Activated CD8-positive, alpha-beta memory T cell treated with anti-CD3 and anti-CD28 coated beads for 48 hours (primary cell): ENCODE measurements around the gene EIF2S3B.

Source experiments
- DNase-seq, 3 experiments: peaks; one replicate each; pipeline ENCODE4 v3.0.0-alpha.2; 2020; ENCODE audit warnings: low read depth in 2 of 3, low spot score in 2 of 3

Gene EIF2S3B

DNA sequence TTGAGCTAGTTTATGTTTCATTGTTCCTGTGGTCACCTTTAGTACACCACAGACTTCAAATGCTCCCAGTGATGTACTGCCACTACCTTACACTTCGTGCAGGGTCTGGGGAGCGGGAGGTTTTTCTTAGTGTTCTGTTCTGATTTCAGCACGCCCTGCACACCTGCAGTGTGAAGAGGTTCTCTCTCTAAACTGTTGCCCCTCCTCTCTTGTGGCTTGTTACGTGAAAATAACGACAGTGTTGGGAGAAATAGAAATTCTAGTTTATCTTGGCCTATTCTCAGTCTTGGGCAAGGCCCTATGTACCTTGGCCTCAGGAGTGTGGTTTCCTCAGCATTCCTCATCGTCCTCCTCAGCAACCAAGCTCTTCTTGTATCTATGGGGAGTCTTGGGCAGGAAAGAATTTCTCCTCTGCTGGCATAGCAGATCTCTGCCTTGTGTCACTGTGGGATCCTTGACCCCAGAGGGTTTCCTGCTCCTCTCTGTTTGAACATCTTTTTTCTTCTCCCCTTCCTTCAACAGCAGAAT, 48.6 kb downstream of the EIF2S3B start:
- DNase-seq = no peak

DNA sequence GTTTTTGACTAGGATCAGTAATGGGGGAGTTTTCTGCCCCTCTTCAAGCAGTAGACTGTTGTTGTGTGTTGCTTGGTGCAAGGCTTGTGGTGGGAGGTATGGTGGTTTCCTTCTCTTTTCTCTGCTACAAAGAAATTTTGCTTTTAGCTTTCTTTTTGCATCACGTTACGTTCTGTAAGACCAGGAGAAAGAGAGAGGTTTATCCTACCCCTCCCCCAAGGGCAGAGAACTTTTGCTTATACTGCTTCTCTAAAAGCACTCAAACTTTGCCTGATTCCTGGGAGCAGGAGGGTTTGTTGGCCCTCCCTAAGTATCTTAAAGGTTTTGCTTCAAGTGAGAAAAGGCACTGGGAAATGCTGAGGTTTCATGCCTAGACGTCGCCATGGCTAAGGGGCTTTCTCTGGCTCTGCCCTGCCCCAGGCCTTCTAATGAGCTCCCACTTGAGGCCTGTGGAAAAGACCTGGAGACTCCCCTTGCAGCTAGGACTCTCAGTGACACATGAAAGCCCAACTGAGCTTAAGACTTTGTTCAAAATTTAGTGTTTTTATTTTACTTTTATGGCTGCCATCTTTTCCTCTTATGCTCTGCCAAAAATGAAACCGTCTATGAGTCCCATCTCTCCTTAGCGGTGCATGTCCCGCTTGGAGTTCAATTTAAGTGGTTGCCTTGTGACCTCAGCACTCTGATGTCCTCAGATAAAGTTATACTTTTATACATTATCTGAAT, 49.2 kb downstream of the EIF2S3B start:
- DNase-seq = no peak

DNA sequence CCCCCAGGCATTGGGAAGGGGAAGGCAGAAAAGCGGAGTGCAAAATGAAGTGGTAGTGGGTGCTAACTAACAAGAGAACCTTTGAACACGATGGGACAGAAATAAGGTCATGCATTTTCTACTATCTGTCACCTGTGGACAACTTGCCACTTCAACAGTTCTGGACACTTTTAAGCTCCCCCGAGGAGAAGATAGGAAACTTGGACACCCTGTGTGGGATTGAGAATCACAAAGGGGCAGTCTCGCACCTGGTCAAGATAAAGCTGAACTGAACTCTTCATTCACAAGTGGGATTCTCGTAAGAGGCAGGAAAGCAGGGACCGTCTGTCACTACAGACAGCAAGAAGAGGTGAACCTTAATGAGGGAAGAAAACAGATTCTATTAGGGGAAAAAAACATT, 51.6 kb downstream of the EIF2S3B start:
- DNase-seq = no peak

DNA sequence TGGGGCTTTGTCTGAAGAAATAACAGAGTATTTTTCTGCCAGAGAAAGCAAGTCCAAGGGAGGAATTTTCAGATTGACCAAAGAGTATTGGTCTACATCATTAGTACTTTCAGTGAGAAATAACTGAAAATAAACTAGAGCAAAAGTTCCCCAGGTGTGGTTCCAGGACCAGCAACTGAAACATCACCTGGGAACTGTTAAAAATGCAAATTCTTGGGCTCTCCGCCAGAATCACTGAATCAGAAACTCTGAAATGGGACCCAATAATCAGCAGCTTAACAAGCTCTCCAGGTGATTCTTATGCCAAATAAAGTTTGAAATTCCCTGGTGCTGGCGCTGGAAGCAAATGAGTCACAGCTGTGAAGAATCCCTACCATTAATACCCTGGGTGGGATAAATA, 52.1 kb downstream of the EIF2S3B start:
- no peak for DNase-seq
